Measurements from ENCODE around the gene ZSCAN20.

DNA sequence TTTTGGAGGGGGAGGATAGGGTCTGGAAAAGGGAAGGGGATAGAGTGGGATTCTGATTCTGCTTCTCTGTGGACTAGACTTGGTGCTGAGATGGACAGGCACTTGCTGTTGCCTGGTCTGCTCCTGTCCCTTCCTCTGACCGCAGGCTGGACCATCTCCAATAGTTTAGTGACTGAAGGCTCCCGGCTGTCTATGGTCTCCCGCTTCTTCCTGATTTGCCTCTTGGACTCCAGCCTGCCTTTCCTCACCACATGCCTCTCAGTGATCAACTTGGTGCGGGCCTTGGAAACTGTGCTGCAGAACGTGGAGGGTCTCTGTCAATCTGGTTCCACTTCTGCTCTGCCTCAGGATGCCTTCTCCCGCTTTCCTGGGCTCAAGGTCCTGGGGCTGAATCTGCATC lies 6.3 kb upstream of the ZSCAN20 start:
- TF ChIP-seq, protein P1, sequence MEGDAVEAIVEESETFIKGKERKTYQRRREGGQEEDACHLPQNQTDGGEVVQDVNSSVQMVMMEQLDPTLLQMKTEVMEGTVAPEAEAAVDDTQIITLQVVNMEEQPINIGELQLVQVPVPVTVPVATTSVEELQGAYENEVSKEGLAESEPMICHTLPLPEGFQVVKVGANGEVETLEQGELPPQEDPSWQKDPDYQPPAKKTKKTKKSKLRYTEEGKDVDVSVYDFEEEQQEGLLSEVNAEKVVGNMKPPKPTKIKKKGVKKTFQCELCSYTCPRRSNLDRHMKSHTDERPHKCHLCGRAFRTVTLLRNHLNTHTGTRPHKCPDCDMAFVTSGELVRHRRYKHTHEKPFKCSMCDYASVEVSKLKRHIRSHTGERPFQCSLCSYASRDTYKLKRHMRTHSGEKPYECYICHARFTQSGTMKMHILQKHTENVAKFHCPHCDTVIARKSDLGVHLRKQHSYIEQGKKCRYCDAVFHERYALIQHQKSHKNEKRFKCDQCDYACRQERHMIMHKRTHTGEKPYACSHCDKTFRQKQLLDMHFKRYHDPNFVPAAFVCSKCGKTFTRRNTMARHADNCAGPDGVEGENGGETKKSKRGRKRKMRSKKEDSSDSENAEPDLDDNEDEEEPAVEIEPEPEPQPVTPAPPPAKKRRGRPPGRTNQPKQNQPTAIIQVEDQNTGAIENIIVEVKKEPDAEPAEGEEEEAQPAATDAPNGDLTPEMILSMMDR (conservative IDR thresholded peaks at IDR 0.05; ENCODE audit: low read length): no peak
- TF ChIP-seq EZH2phosphoT487 (IDR thresholded peaks at IDR 0.05; ENCODE audit: borderline replicate concordance): no peak

All from Loucy (cell line).